ENCODE data around the gene TRIM67. TPM values are rescaled to one million over a fixed set of nuclear protein-coding genes. Genes with fewer than 3 reads are reported as not detected.
A peak's percentile ranks its signal among the peaks of the same experiment; 100 is the strongest.

TRIM67 gene
- total and polyA plus RNA-seq, 9 of the 15 experiments (the other 6 are each of a cell fraction or from before 2014, with no cell fraction given) = 0.04 to 0.60 (median 0.31) TPM

DNA sequence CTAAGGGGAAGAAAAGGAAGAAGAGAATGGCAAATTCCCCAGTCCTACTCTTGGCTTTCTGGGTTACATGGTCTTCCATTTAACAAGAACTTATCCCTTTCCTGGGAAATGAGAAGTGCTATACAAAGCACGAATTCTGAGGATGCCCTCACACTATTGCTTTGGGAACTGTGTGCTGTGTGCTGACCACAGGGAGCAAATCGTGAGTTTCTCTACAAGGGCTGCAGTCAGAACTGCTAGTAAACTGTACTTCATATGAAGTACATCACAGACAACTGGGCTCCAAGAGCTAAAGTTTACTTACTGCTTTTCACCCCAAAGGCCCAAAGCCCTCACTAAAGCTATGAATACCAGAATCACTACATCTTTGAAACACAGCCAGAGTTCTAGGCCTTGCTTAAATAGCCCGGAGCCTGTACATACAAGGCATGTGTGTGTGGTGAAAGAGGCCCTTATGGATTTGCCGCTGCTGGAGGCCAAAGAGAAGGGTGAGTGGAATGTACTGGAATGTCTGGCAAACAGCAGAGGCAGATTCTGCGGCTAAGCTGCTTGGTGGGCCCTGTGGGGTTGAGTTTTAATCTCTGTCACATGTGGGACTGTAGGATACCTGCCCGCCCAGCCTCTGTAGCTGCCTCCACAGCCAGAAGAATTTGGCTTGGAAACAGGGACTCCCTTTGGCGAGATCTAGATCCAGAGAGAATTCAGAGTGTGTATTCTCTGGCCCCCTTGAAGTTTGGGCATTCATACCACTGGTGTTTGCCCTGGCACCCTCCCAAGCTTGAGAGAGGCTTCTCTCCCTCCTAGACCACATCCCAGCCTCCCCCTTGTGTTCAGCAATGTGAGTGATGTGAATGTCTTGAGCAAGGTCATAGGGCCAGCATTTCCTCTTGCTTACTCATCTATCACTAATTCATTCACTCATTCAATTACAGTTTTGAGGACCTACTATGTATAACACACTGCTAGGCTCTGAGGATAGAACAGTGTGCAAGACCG is 21.9 kb upstream of the TRIM67 start (continued):
- TF ChIP-seq, protein P1, sequence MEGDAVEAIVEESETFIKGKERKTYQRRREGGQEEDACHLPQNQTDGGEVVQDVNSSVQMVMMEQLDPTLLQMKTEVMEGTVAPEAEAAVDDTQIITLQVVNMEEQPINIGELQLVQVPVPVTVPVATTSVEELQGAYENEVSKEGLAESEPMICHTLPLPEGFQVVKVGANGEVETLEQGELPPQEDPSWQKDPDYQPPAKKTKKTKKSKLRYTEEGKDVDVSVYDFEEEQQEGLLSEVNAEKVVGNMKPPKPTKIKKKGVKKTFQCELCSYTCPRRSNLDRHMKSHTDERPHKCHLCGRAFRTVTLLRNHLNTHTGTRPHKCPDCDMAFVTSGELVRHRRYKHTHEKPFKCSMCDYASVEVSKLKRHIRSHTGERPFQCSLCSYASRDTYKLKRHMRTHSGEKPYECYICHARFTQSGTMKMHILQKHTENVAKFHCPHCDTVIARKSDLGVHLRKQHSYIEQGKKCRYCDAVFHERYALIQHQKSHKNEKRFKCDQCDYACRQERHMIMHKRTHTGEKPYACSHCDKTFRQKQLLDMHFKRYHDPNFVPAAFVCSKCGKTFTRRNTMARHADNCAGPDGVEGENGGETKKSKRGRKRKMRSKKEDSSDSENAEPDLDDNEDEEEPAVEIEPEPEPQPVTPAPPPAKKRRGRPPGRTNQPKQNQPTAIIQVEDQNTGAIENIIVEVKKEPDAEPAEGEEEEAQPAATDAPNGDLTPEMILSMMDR (IDR thresholded peaks at IDR 0.05 in 2 of 3, conservative IDR thresholded peaks at IDR 0.05 in 1 of 3; ENCODE audit: insufficient read depth in 2 of 3, low read depth in 1 of 3, low read length in 3 of 3) = 0 out of 6 replicates have a peak, but pooled peaks of 1 of the 3 experiments have one; percentile 4
- no peak for TF ChIP-seq TCF7L2 (IDR thresholded peaks at IDR 0.05; ENCODE audit: low read depth, low read length)
- TF ChIP-seq CBFB (CRISPR knock-in tag; IDR thresholded peaks at IDR 0.05) = no peak
- no peak for TF ChIP-seq FOSL1 (tag; conservative IDR thresholded peaks at IDR 0.05)
- no peak for TF ChIP-seq HNRNPK (IDR thresholded peaks at IDR 0.05; ENCODE audit: low read depth, low read length, poor library complexity, severe bottlenecking)
- TF ChIP-seq NCOA1 (IDR thresholded peaks at IDR 0.05; ENCODE audit: low read depth) = no peak
- TF ChIP-seq ZNF184 (CRISPR knock-in tag; IDR thresholded peaks at IDR 0.05) = no peak
- no peak for TF ChIP-seq ZNF699 (CRISPR knock-in tag; IDR thresholded peaks at IDR 0.05; ENCODE audit: insufficient replicate concordance)
- no peak for TF ChIP-seq TOE1 (IDR thresholded peaks at IDR 0.05; ENCODE audit: borderline replicate concordance)
- no peak for TF ChIP-seq TOE1 (CRISPR knock-in tag; IDR thresholded peaks at IDR 0.05; ENCODE audit: borderline replicate concordance, low read depth)
- TF ChIP-seq ZNF124 (CRISPR knock-in tag; IDR thresholded peaks at IDR 0.05) = 0 out of 2 replicates have a peak, but pooled peaks have one; percentile 42
- no peak for TF ChIP-seq ZNF717 (CRISPR knock-in tag; IDR thresholded peaks at IDR 0.05)
- no peak for TF ChIP-seq PHTF2 (CRISPR knock-in tag; IDR thresholded peaks at IDR 0.05)
- TF ChIP-seq NR2F6 (CRISPR knock-in tag; IDR thresholded peaks at IDR 0.05) = no peak
- TF ChIP-seq ZNF253 (CRISPR knock-in tag; conservative IDR thresholded peaks at IDR 0.05) = no peak
- TF ChIP-seq ZKSCAN1 (IDR thresholded peaks at IDR 0.05; ENCODE audit: low read depth, low read length) = peak; percentile 90; the same call in 1 of the 2 replicates
- peak; percentile 95 for TF ChIP-seq ZNF24 (IDR thresholded peaks at IDR 0.05)
- no peak for TF ChIP-seq BMI1 (IDR thresholded peaks at IDR 0.05; ENCODE audit: low read length)

All from K562 (cell line).